ENCODE data around the gene MAEL. TPM values are rescaled to one million over a fixed set of nuclear protein-coding genes. Genes with fewer than 3 reads are reported as not detected.

Gene MAEL
- polyA plus RNA-seq, 1 of the 3 experiments (the other 2 are of a cell fraction) = not detected

DNA sequence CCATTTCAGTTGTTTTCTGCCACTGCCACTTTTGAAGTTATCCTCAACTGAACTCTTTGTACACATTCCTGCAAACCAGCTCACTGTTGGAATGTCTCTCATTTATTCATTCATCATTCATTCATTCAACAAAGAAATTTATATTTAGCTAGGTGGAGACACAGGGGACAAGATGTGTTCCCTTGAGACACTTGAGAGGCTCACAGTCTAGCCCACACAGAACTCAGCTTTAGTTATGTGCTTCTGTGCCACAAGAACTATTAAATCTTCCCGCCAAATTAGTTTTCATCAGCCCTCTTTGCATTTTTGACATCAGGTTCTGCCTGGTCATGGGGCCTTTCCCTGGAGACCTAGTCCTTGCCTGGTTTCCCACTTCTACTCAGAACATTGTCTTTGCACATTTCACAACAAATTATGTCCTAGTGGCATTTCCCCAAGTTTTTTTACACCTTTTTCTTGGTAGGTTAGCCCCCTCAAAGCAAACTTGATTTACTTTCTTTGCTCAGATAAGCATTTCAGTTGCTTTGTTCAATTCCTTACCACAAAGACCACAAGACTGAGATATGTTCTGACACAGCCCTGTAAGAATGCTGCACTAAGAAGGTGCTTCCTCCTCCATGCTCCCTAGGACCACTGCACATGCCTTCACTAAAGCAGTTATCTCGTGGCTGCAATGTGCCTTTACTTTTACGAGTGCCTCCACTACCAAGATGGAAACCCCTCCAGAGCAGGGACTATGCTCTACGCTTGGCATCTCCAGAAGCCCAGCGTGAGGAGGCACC lies 44.7 kb upstream of the MAEL start:
- Histone ChIP-seq H3K27me3 (ENCODE audit: insufficient read depth) (peaks cover 23% of the 10 kb centered on the region; the same call in 1 of the 2 replicates), H2AFZ (ENCODE audit: low read depth) (no peak overlapping the region), H3K9me3 (no peaks in the 10 kb centered on the region), H3F3A (replicated peaks; ENCODE audit: insufficient read depth) (no peaks in the 10 kb centered on the region), H3K36me3 (replicated peaks in 1 of 2; ENCODE audit: control insufficient read depth in 1 of 2, insufficient read depth in 2 of 2, low read length in 1 of 2) (no peaks in the 10 kb centered on the region), H4K20me1 (ENCODE audit: insufficient read depth) (no peaks in the 10 kb centered on the region), H3K79me2 (ENCODE audit: insufficient read depth) (no peaks in the 10 kb centered on the region), H3K27ac (ENCODE audit: low read depth in 2 of 2, low read length in 1 of 2) (no peak overlapping the region), H3K9me2 (no peaks in the 10 kb centered on the region), H3K4me2 (no peak overlapping the region), H3K4me1 (ENCODE audit: control insufficient read depth in 1 of 2, insufficient read depth in 2 of 2, low read depth in 1 of 2, low read length in 1 of 2) (peaks cover 0 to 5% of the 10 kb centered on the region in 2 experiments; a peak in 1 of 4 replicates), H3K4me3 (ENCODE audit: low read depth in 2 of 2, low read length in 1 of 2) (no peak overlapping the region), H3K9ac (no peak overlapping the region)
- no peak for DNase-seq
- CTCF ChIA-PET = interaction anchor here (0.5 to 2.0 kb wide), 3 partner anchors 86 to 135 kb away, joined by 3 to 6 read pairs (median 3); no protein-coding TSS in a partner anchor
- POLR2A ChIA-PET = no interaction called here
- TF ChIP-seq TEAD4 (IDR thresholded peaks at IDR 0.05; ENCODE audit: borderline replicate concordance, insufficient read depth) (no peak), FOSL2 (IDR thresholded peaks at IDR 0.05; ENCODE audit: borderline replicate concordance, low read depth) (no peak), FOXM1 (IDR thresholded peaks at IDR 0.05; ENCODE audit: low read depth) (no peak), SMC3 (IDR thresholded peaks at IDR 0.05; ENCODE audit: low read depth, low read length) (no peak), MEF2A (IDR thresholded peaks at IDR 0.05; ENCODE audit: borderline replicate concordance, low read depth) (no peak), ELF1 (IDR thresholded peaks at IDR 0.05) (no peak), EP300 (IDR thresholded peaks at IDR 0.05; ENCODE audit: borderline replicate concordance in 1 of 2, low read depth in 1 of 2, low read length in 1 of 2) (no peak), GATA2 (CRISPR knock-in tag; IDR thresholded peaks at IDR 0.05) (no peak), JUND (IDR thresholded peaks at IDR 0.05) (no peak), CHD2 (IDR thresholded peaks at IDR 0.05; ENCODE audit: low read length, partially characterized antibody) (no peak), NRF1 (IDR thresholded peaks at IDR 0.05; ENCODE audit: low read depth, low read length) (no peak), GABPA (IDR thresholded peaks at IDR 0.05; ENCODE audit: low read depth) (no peak), TCF12 (IDR thresholded peaks at IDR 0.05) (no peak), TAF1 (IDR thresholded peaks at IDR 0.05; ENCODE audit: borderline replicate concordance, low read depth, low read length) (no peak)
- TF ChIP-seq, protein P1, sequence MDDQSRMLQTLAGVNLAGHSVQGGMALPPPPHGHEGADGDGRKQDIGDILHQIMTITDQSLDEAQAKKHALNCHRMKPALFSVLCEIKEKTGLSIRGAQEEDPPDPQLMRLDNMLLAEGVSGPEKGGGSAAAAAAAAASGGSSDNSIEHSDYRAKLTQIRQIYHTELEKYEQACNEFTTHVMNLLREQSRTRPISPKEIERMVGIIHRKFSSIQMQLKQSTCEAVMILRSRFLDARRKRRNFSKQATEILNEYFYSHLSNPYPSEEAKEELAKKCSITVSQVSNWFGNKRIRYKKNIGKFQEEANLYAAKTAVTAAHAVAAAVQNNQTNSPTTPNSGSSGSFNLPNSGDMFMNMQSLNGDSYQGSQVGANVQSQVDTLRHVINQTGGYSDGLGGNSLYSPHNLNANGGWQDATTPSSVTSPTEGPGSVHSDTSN (IDR thresholded peaks at IDR 0.05) = no peak
- TF ChIP-seq, protein P2, sequence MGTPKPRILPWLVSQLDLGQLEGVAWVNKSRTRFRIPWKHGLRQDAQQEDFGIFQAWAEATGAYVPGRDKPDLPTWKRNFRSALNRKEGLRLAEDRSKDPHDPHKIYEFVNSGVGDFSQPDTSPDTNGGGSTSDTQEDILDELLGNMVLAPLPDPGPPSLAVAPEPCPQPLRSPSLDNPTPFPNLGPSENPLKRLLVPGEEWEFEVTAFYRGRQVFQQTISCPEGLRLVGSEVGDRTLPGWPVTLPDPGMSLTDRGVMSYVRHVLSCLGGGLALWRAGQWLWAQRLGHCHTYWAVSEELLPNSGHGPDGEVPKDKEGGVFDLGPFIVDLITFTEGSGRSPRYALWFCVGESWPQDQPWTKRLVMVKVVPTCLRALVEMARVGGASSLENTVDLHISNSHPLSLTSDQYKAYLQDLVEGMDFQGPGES (IDR thresholded peaks at IDR 0.05; ENCODE audit: low read depth, low read length) = no peak
- TF ChIP-seq, protein P3, sequence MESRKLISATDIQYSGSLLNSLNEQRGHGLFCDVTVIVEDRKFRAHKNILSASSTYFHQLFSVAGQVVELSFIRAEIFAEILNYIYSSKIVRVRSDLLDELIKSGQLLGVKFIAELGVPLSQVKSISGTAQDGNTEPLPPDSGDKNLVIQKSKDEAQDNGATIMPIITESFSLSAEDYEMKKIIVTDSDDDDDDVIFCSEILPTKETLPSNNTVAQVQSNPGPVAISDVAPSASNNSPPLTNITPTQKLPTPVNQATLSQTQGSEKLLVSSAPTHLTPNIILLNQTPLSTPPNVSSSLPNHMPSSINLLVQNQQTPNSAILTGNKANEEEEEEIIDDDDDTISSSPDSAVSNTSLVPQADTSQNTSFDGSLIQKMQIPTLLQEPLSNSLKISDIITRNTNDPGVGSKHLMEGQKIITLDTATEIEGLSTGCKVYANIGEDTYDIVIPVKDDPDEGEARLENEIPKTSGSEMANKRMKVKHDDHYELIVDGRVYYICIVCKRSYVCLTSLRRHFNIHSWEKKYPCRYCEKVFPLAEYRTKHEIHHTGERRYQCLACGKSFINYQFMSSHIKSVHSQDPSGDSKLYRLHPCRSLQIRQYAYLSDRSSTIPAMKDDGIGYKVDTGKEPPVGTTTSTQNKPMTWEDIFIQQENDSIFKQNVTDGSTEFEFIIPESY (IDR thresholded peaks at IDR 0.05; ENCODE audit: borderline replicate concordance, low read depth) = no peak
- TF ChIP-seq, protein P4, sequence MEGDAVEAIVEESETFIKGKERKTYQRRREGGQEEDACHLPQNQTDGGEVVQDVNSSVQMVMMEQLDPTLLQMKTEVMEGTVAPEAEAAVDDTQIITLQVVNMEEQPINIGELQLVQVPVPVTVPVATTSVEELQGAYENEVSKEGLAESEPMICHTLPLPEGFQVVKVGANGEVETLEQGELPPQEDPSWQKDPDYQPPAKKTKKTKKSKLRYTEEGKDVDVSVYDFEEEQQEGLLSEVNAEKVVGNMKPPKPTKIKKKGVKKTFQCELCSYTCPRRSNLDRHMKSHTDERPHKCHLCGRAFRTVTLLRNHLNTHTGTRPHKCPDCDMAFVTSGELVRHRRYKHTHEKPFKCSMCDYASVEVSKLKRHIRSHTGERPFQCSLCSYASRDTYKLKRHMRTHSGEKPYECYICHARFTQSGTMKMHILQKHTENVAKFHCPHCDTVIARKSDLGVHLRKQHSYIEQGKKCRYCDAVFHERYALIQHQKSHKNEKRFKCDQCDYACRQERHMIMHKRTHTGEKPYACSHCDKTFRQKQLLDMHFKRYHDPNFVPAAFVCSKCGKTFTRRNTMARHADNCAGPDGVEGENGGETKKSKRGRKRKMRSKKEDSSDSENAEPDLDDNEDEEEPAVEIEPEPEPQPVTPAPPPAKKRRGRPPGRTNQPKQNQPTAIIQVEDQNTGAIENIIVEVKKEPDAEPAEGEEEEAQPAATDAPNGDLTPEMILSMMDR (IDR thresholded peaks at IDR 0.05) = no peak
- 16% methylated on average over 5 of the region's 5 CpGs for WGBS (ENCODE audit: low lambda C conversion rate)

Measured in SK-N-SH (cell line).